ENCODE measurements around the gene S100A7A.

The S100A7A gene

DNA sequence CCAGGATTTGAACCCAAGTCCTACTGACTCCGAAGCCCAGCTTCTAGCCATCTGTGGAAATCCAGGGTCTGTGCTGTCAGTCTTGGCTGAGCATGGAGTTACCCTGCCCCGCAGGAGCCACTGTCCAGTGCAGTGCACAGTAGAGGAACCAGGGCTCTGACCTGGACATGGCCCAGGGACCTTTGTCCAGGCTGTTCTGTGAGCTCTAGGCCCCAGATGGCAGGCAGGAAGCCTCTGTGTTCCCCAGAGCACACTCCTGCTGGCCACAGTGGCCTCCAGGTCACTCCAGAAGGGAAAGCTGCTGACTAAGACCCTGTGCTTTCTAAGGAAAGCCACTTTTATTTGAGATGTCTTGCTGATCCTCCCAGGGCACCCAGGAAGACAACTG, 13.8 kb downstream of the S100A7A start:
- ChIA-PET CTCF (interaction anchor here (1.2 kb wide), 1 partner anchor 17 kb away, joined by 3 read pairs; no protein-coding TSS in a partner anchor), POLR2A (no interaction called here)
- no peak for DNase-seq (ENCODE audit: extremely low spot score)
- TF ChIP-seq, protein P1, sequence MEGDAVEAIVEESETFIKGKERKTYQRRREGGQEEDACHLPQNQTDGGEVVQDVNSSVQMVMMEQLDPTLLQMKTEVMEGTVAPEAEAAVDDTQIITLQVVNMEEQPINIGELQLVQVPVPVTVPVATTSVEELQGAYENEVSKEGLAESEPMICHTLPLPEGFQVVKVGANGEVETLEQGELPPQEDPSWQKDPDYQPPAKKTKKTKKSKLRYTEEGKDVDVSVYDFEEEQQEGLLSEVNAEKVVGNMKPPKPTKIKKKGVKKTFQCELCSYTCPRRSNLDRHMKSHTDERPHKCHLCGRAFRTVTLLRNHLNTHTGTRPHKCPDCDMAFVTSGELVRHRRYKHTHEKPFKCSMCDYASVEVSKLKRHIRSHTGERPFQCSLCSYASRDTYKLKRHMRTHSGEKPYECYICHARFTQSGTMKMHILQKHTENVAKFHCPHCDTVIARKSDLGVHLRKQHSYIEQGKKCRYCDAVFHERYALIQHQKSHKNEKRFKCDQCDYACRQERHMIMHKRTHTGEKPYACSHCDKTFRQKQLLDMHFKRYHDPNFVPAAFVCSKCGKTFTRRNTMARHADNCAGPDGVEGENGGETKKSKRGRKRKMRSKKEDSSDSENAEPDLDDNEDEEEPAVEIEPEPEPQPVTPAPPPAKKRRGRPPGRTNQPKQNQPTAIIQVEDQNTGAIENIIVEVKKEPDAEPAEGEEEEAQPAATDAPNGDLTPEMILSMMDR (IDR thresholded peaks at IDR 0.05; ENCODE audit: control extremely low read depth, extremely low read depth, low read depth, missing control alignments): no peak

DNA sequence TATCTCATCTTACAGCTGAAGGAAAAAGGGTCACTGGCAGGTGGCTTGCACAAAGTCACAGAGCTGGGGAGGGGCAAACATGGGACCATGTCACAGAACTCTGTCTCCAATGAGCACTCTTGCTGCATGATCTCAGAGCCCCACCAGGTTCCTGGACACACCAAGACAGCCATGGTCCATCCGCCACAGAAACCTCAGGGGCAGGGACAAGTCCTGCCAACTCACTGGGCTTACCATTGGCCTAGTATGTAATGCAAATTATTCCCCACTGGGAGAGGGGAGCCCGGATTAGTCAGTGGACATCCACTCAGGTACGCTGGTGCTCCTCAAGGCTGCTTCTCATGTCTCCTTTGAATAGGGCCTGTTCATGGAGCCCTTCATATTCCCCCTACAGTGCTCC, 14.2 kb downstream of the S100A7A start:
- POLR2A ChIA-PET: no interaction called here
- CTCF ChIA-PET: interaction anchor here (1.2 kb wide), 1 partner anchor 17 kb away, joined by 3 read pairs; no protein-coding TSS in a partner anchor
- DNase-seq (ENCODE audit: extremely low spot score): no peak
- TF ChIP-seq, protein P1 (IDR thresholded peaks at IDR 0.05; ENCODE audit: control extremely low read depth, extremely low read depth, low read depth, missing control alignments): no peak

DNA sequence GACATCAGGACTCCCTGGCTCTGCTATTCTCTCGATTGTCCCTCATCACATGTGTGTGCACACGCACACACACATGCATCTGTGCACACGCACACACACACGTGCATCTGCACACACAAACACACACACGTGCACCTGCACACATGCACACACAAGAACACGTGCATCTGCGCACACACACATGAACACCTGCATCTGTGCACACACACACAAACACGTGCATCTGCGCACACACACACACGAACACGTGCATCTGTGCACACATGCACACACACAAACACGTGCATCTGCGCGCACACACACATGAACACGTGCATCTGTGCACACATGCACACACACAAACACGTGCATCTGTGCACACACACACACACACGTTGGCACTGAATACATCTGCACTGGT, 14.7 kb downstream of the S100A7A start:
- ChIA-PET POLR2A (no interaction called here), CTCF (no interaction called here)
- TF ChIP-seq, protein P1 (IDR thresholded peaks at IDR 0.05; ENCODE audit: control extremely low read depth, extremely low read depth, low read depth, missing control alignments): no peak
- DNase-seq (ENCODE audit: extremely low spot score): no peak

DNA sequence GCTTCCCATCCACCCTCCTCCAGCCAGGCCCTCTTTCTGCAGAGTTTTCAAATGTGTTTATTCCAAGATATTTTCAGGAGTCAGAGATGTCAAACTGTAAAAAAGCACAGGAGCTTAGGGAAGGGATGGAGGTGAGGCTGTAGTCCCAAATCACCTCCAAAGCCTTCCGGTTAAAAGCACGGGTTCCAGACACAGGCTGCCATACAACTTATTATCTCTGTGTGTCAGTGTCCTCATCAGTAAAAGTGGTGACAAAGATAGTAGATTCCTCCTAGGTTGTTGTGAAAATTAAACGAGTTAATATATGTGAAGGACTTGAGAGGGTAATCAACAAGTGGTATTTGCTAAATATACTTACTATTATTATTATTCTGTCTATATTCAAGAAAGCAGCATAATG, 15.1 kb downstream of the S100A7A start:
- TF ChIP-seq, protein P1 (IDR thresholded peaks at IDR 0.05; ENCODE audit: control extremely low read depth, extremely low read depth, low read depth, missing control alignments): no peak
- ChIA-PET POLR2A (no interaction called here), CTCF (no interaction called here)
- no peak for DNase-seq (ENCODE audit: extremely low spot score)

- TF ChIP-seq, protein P1 (IDR thresholded peaks at IDR 0.05; ENCODE audit: control extremely low read depth, extremely low read depth, low read depth, missing control alignments): no peak
- no peak for DNase-seq (ENCODE audit: extremely low spot score)
- CTCF ChIA-PET: no interaction called here
- POLR2A ChIA-PET: no interaction called here
Measured at GRCh38 chr1:153431928-153432327, 15.6 kb downstream of the S100A7A start.

- ChIA-PET POLR2A (no interaction called here), CTCF (interaction anchor here (0.8 kb wide), 1 partner anchor 33 kb away, joined by 3 read pairs; no protein-coding TSS in a partner anchor)
- TF ChIP-seq, protein P1 (IDR thresholded peaks at IDR 0.05; ENCODE audit: control extremely low read depth, extremely low read depth, low read depth, missing control alignments): no peak
- no peak for DNase-seq (ENCODE audit: extremely low spot score)
Measured at GRCh38 chr1:153432874-153433681, 16.8 kb downstream of the S100A7A start.

Measured in GM10248 (cell line).